ENCODE data around the gene RBPJL.

The RBPJL gene

DNA sequence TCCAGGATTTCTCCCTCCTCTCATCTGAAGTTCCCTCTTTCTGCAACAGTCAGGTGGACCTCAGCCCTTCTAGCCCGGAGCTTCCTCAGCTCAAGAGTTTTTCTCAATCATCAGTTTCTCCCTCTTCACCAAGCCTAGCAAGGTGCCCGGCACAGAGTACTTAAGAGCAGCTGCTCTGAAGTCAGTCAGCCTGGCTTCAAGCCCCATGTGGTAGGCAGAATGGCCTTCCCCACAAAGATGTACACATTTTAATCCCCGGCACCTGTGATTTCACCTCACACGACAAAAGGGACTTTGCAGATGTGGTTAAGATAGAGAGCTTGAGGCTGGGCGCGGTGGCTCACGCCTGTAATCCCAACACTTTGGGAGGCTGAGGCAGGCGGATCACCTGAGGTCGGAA is 15.1 kb upstream of the RBPJL start:
- peaks cover 2 to 19% (median 13%) of the 10 kb centered on the region in 5 donors for H3K4me1 ChIP-seq (ENCODE audit: control insufficient read depth in 5 of 5, insufficient read depth in 5 of 5, low read length in 5 of 5)
- no peak overlapping the region for H3K4me3 ChIP-seq (ENCODE audit: low read depth in 1 of 5, low read length in 5 of 5)
- H3K9me3 ChIP-seq (ENCODE audit: control insufficient read depth in 5 of 5, low read length in 5 of 5) = no peaks in the 10 kb centered on the region
- no peak overlapping the region for H3K27ac ChIP-seq (ENCODE audit: low read depth, low read length)
- H3K27me3 ChIP-seq (ENCODE audit: control insufficient read depth in 5 of 5, insufficient read depth in 4 of 5, low read length in 5 of 5) = peaks cover 4 to 15% (median 6%) of the 10 kb centered on the region in 5 donors
- H3K36me3 ChIP-seq (ENCODE audit: control insufficient read depth in 5 of 5, insufficient read depth in 5 of 5, low read length in 5 of 5) = no peaks in the 10 kb centered on the region
- H3K9ac ChIP-seq (ENCODE audit: low read length in 5 of 5) = no peak overlapping the region

DNA sequence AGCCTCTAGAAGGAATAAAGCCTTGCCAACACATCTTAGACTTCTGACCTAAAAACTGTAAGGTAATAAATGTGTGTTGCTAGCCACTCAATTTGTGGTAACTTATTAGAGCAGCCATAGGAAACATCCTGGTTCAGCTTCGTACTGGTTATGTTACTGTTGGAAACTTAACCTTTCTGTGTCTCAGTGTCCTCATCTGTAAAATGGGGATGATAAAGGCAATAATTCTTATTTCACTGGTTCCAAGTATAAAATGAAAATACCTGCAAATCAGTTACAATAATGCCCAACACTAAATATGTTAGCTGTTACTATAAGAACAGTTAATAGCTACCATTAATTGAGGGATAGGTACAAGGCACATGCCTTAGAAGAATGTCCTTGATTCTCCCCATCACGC is 14.3 kb upstream of the RBPJL start:
- Histone ChIP-seq H3K27me3 (ENCODE audit: control insufficient read depth in 5 of 5, insufficient read depth in 4 of 5, low read length in 5 of 5) (peaks cover 0 to 15% (median 5%) of the 10 kb centered on the region in 5 donors), H3K27ac (ENCODE audit: low read depth, low read length) (no peak overlapping the region), H3K9me3 (ENCODE audit: control insufficient read depth in 5 of 5, low read length in 5 of 5) (no peaks in the 10 kb centered on the region), H3K36me3 (ENCODE audit: control insufficient read depth in 5 of 5, insufficient read depth in 5 of 5, low read length in 5 of 5) (no peaks in the 10 kb centered on the region), H3K4me1 (ENCODE audit: control insufficient read depth in 5 of 5, insufficient read depth in 5 of 5, low read length in 5 of 5) (peaks cover 2 to 19% (median 13%) of the 10 kb centered on the region in 5 donors), H3K4me3 (ENCODE audit: low read depth in 1 of 5, low read length in 5 of 5) (no peak overlapping the region), H3K9ac (ENCODE audit: low read length in 5 of 5) (no peak overlapping the region)

GRCh38 chr20:45293041-45294002 is 13.3 kb upstream of the RBPJL start:
- peaks cover 2 to 19% (median 13%) of the 10 kb centered on the region in 5 donors for H3K4me1 ChIP-seq (ENCODE audit: control insufficient read depth in 5 of 5, insufficient read depth in 5 of 5, low read length in 5 of 5)
- H3K9ac ChIP-seq (ENCODE audit: low read length in 5 of 5) = peak overlapping the region in 4 of 5 donors; percentile 22 to 68 (median 44)

DNA sequence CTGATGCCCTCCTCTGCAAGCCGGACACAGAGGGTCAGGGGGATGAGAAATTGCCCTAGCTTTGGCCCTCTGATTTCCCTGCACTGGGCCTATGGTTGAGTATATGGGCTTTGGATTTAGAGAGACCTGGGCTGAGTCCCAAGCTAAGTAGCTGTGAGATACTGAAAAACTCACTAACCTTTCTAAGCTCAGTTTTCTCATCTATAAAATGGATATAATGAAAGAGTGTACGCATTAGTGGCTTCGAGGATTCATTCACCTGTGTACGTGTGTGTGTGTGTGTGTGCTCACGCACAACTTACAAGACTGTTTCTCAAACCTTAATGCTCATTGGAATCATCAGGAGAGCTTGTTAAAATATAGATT is 12.7 kb upstream of the RBPJL start:
- peaks cover 2 to 19% (median 13%) of the 10 kb centered on the region in 5 donors for H3K4me1 ChIP-seq (ENCODE audit: control insufficient read depth in 5 of 5, insufficient read depth in 5 of 5, low read length in 5 of 5)
- no peak overlapping the region for H3K27ac ChIP-seq (ENCODE audit: low read depth, low read length)
- H3K27me3 ChIP-seq (ENCODE audit: control insufficient read depth in 5 of 5, insufficient read depth in 4 of 5, low read length in 5 of 5) = peaks cover 4 to 14% (median 6%) of the 10 kb centered on the region in 5 donors
- H3K36me3 ChIP-seq (ENCODE audit: control insufficient read depth in 5 of 5, insufficient read depth in 5 of 5, low read length in 5 of 5) = no peaks in the 10 kb centered on the region
- H3K4me3 ChIP-seq (ENCODE audit: low read depth in 1 of 5, low read length in 5 of 5) = peak overlapping the region in 4 of 5 donors; percentile 61 to 70 (median 67)
- H3K9ac ChIP-seq (ENCODE audit: low read length in 5 of 5) = peak overlapping the region in 2 of 5 donors; percentile 56 to 68
- no peaks in the 10 kb centered on the region for H3K9me3 ChIP-seq (ENCODE audit: control insufficient read depth in 5 of 5, low read length in 5 of 5)

More at GRCh38 chr20:45293041-45294002, 13.3 kb upstream of the RBPJL start:
- peak overlapping the region in 4 of 5 donors; percentile 61 to 70 (median 67) for H3K4me3 ChIP-seq (ENCODE audit: low read depth in 1 of 5, low read length in 5 of 5)
- H3K27me3 ChIP-seq (ENCODE audit: control insufficient read depth in 5 of 5, insufficient read depth in 4 of 5, low read length in 5 of 5) = peaks cover 4 to 19% (median 5%) of the 10 kb centered on the region in 5 donors
- no peaks in the 10 kb centered on the region for H3K9me3 ChIP-seq (ENCODE audit: control insufficient read depth in 5 of 5, low read length in 5 of 5)
- no peak overlapping the region for H3K27ac ChIP-seq (ENCODE audit: low read depth, low read length)
- no peaks in the 10 kb centered on the region for H3K36me3 ChIP-seq (ENCODE audit: control insufficient read depth in 5 of 5, insufficient read depth in 5 of 5, low read length in 5 of 5)

- Histone ChIP-seq H3K36me3 (ENCODE audit: control insufficient read depth in 5 of 5, insufficient read depth in 5 of 5, low read length in 5 of 5) (no peaks in the 10 kb centered on the region), H3K4me1 (ENCODE audit: control insufficient read depth in 5 of 5, insufficient read depth in 5 of 5, low read length in 5 of 5) (peaks cover 2 to 19% (median 13%) of the 10 kb centered on the region in 5 donors), H3K27me3 (ENCODE audit: control insufficient read depth in 5 of 5, insufficient read depth in 4 of 5, low read length in 5 of 5) (peaks cover 4 to 14% (median 6%) of the 10 kb centered on the region in 5 donors), H3K9ac (ENCODE audit: low read length in 5 of 5) (no peak overlapping the region), H3K4me3 (ENCODE audit: low read depth in 1 of 5, low read length in 5 of 5) (no peak overlapping the region), H3K9me3 (ENCODE audit: control insufficient read depth in 5 of 5, low read length in 5 of 5) (no peaks in the 10 kb centered on the region), H3K27ac (ENCODE audit: low read depth, low read length) (no peak overlapping the region)
Observed at GRCh38 chr20:45294659-45295058, 12.0 kb upstream of the RBPJL start.

DNA sequence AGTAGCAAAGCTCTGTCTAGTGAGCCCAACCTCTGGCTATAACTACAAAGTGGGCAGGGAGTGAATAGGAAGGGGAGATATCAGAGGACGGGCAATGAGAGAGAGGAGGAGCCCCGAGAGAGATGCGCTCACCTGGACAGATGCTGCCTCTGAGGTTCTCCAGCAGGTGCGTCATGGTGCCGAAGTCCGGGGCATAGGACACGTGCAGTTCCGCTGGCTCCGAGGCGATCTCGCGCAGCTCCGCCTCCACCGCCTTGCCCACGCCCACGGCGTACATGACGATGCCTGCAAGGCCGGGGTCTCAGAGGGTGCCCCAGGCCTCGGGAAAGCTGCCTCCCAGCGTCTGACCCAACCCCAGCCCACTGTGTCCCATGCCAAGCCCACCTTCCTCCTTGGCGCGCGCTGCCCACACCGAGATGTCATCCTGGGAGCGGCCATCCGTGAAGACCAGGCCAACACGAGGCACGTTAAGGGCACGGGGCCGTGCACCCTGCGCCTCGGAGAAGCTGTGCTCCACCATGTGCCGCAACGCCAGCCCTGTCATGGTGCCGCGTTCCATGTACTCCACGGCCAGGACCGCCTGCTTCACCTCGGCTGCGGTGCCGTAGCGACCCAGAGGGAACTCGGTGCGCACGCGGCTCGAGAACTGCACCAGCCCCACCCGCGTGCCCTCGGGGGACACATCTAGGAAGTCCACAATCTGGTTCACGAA is 8.7 kb upstream of the RBPJL start:
- no peak overlapping the region for H3K27ac ChIP-seq (ENCODE audit: low read depth, low read length)
- H3K9me3 ChIP-seq (ENCODE audit: control insufficient read depth in 5 of 5, low read length in 5 of 5) = no peaks in the 10 kb centered on the region
- peaks cover 2 to 12% (median 6%) of the 10 kb centered on the region in 5 donors for H3K27me3 ChIP-seq (ENCODE audit: control insufficient read depth in 5 of 5, insufficient read depth in 4 of 5, low read length in 5 of 5)
- no peak overlapping the region for H3K4me3 ChIP-seq (ENCODE audit: low read depth in 1 of 5, low read length in 5 of 5)
- no peak overlapping the region for H3K9ac ChIP-seq (ENCODE audit: low read length in 5 of 5)
- no peaks in the 10 kb centered on the region for H3K36me3 ChIP-seq (ENCODE audit: control insufficient read depth in 5 of 5, insufficient read depth in 5 of 5, low read length in 5 of 5)
- peaks cover 2 to 12% (median 11%) of the 10 kb centered on the region in 5 donors for H3K4me1 ChIP-seq (ENCODE audit: control insufficient read depth in 5 of 5, insufficient read depth in 5 of 5, low read length in 5 of 5)

GRCh38 chr20:45299786-45300185 is 6.9 kb upstream of the RBPJL start:
- Histone ChIP-seq H3K4me3 (ENCODE audit: low read depth in 1 of 5, low read length in 5 of 5) (no peak overlapping the region), H3K9me3 (ENCODE audit: control insufficient read depth in 5 of 5, low read length in 5 of 5) (no peaks in the 10 kb centered on the region), H3K4me1 (ENCODE audit: control insufficient read depth in 5 of 5, insufficient read depth in 5 of 5, low read length in 5 of 5) (no peaks in the 10 kb centered on the region), H3K27me3 (ENCODE audit: control insufficient read depth in 5 of 5, insufficient read depth in 4 of 5, low read length in 5 of 5) (peaks cover 3 to 24% (median 17%) of the 10 kb centered on the region in 5 donors), H3K27ac (ENCODE audit: low read depth, low read length) (no peak overlapping the region), H3K36me3 (ENCODE audit: control insufficient read depth in 5 of 5, insufficient read depth in 5 of 5, low read length in 5 of 5) (no peaks in the 10 kb centered on the region), H3K9ac (ENCODE audit: low read length in 5 of 5) (no peak overlapping the region)

DNA sequence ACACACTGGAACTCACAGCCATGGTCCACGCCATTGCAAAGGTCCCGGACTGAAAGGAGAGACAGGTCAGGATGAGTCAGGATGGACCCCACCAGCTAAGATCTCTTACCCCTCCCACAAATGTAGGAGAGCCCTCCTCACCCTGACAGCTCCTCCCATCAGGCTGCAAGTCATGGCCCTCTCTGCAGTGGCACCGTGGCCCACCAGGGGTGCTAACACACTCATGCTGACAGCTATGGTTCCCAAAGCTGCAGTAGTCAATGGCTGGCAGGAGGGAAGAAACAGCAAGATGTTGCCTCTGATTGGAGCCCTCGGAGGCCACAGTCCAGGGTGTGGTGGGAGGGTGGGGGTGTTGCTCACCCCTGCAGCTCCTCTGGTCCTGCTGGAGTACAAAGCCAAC is 5.7 kb upstream of the RBPJL start:
- H3K36me3 ChIP-seq (ENCODE audit: control insufficient read depth in 5 of 5, insufficient read depth in 5 of 5, low read length in 5 of 5) = no peaks in the 10 kb centered on the region
- no peak overlapping the region for H3K9ac ChIP-seq (ENCODE audit: low read length in 5 of 5)
- H3K9me3 ChIP-seq (ENCODE audit: control insufficient read depth in 5 of 5, low read length in 5 of 5) = no peaks in the 10 kb centered on the region
- H3K4me1 ChIP-seq (ENCODE audit: control insufficient read depth in 5 of 5, insufficient read depth in 5 of 5, low read length in 5 of 5) = no peaks in the 10 kb centered on the region
- no peak overlapping the region for H3K4me3 ChIP-seq (ENCODE audit: low read depth in 1 of 5, low read length in 5 of 5)
- peaks cover 3 to 27% (median 22%) of the 10 kb centered on the region in 5 donors for H3K27me3 ChIP-seq (ENCODE audit: control insufficient read depth in 5 of 5, insufficient read depth in 4 of 5, low read length in 5 of 5)
- H3K27ac ChIP-seq (ENCODE audit: low read depth, low read length) = no peak overlapping the region

DNA sequence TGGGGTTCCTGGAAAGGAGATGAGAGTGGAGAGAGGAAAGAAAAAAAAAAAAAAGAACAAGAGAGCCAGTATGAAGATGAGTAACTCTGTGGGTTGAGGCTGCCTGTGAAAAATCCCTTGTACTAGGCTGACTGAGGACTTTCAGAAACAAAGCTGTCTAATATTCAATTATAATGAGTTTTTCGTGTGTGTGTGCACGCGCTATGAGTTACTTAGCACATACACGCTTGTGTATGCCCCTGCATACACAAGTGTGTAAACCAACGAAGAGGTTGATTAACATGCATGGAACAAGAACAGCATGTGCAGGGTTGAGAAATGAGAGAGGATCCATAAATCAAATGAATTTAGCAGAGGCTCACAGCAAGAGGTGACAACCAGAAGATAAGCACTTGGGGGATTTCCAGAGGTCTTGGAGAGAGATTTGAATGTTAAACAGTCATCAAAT is 4.8 kb upstream of the RBPJL start:
- Histone ChIP-seq H3K9me3 (ENCODE audit: control insufficient read depth in 5 of 5, low read length in 5 of 5) (no peaks in the 10 kb centered on the region), H3K36me3 (ENCODE audit: control insufficient read depth in 5 of 5, insufficient read depth in 5 of 5, low read length in 5 of 5) (no peaks in the 10 kb centered on the region), H3K4me1 (ENCODE audit: control insufficient read depth in 5 of 5, insufficient read depth in 5 of 5, low read length in 5 of 5) (peaks cover 0 to 7% (median 3%) of the 10 kb centered on the region in 5 donors), H3K9ac (ENCODE audit: low read length in 5 of 5) (no peak overlapping the region), H3K27me3 (ENCODE audit: control insufficient read depth in 5 of 5, insufficient read depth in 4 of 5, low read length in 5 of 5) (peaks cover 0 to 33% (median 30%) of the 10 kb centered on the region in 5 donors), H3K27ac (ENCODE audit: low read depth, low read length) (no peak overlapping the region), H3K4me3 (ENCODE audit: low read depth in 1 of 5, low read length in 5 of 5) (no peak overlapping the region)
